HG02973 (cell line): ENCODE data around the gene SLC4A2.

Source experiments
- ATAC-seq: cut with Tn5 transposase; IDR thresholded peaks from one replicate; pipeline ENCODE4 v1.9.1; 2021; ENCODE audit warnings: moderate library complexity; ENCODE audit not compliant: unreplicated experiment

The SLC4A2 gene

DNA sequence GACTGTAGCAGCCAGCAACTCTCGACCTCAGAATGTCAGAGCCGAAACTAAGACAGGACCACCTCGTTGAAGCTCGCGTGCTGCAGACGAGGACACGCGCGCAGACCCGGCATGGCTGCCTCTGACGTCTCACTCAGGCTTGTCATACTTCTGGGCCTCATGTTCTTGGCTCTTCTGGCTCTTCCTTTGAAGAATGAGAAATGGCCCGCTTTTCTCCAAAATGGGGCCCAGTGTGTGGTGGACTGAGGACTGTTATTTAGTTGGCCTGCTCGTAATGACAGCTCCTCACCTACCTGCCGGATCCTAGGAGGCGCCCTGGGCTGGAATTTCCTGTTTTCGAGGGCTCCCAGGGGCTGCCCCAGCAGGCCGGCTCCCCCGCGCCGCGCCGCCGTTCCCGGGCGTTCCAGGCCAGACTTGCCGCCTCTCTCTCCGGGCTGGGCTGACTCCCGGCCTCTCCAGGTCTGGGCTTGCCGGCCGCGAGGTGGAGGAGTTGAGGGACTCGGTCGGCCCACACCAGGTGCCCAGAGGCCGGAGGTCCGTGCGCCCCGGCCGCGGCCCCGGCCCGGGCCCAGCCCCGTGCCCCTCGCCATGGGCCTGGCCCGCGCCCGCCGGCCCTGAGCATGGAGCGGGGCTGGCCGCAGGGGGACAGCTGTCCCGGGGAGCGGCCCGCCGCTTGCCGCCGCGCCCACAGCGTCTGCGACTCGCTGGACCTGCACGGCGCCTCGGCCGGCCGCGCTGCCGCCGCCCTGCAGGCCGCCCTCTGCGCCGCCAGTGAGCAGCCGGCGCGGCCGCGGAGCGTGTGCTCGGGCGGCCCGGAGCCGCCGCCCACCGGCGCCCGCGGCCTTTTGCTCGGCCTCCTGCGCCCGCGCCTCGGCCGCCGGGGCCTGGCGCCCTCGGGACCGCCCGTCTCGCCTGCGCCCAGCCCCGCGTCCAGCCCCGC, 55.0 kb downstream of the SLC4A2 start:
- ATAC-seq = no peak

DNA sequence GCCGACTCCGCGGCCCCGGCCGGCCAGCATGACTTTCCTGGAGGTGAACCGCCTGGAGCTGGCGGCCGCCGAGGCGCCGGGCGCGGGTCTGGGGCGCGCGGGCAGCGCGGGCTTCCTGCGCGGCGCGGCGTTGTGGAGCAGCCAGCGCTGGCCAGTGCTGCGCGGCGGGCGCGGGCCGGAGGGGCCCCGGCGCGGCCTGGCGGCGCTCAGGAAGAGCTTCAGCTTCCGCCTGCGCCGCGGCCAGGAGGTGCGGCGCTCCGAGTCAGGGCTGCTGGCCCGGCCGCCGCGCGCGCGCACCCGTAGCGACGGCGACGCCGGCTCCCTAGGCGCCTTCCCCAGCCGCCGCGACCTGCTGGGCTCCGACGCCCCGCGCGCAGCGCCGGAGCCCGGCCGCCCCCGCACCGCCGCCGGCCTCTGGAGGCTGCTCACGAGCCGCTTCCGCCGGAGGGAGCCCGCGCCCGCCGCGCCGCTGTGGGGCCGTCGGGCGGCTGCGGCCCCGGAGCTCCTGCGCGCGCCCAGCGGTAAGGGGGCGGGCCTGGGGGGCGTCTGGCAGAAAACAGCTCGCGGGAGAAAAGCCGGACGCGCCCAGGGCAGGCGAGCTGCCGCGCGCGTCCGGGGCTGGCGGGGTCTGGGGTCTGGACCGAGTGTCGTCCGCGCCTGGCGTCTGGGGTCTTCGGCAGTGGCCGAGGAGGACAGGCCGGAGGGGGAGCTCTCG, 55.9 kb downstream of the SLC4A2 start:
- ATAC-seq = no peak

DNA sequence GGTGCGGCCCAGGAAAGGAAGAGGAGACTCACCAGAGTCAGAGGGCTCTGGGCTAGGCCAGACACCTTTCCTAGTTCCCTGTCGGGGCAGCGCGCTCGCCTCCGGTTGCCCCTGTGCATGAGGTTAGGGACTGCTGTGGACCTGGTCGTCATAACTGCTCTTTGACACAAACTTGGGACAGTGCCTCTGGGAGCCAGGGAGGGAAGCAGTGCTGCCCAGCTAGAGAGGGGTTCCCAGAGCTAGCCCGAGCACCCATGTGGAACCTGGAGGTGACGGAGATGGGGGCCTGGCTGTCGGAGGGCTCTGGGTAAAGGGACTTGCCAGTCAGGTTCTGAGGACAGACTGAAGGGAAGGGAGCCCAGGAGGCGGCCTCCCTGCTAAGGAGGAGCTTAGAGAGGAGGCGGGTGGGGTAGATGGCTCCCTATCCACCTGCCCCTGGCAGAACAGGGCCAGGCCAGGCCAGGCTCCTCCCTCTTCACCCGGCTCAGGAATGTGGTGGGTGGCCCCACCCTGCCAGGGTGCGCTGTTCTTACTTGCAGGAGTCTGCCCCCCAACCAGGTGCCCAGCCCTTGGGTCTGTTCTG, 56.5 kb downstream of the SLC4A2 start:
- ATAC-seq = no peak

DNA sequence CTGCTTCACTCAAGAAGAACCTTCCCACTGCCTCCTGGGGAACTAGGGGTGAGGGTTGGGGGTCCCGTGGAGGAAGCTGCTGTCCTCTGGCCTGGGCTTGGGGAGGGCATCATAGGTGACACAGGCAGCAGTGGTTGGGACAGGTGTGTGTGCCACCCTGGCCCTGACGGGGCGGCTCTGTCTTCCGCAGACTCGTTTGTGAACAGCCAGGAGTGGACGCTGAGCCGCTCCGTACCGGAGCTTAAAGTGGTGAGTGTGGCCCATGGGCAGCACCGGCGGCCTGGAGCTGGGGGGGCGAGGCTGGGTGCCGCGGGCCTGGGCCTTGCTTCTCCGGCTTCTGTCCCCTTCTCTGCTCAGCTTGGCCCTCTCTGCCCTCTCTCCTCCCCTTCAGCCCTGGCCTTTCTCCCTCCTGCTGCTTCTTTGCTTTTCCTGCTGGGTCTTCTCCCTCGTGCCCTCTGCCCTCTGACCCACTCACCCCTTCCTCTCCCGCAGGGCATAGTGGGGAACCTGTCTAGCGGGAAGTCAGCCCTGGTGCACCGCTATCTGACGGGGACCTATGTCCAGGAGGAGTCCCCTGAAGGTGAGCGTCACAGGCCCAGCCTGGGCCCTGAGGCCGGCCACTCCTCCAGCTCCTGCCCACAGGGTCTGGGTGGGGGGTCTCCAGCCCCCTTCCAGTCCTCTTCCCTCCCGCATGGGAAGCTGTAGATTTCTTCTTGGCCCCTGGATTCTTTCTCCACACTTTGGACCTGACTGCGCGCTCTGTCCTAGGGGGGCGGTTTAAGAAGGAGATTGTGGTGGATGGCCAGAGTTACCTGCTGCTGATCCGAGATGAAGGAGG, 57.4 kb downstream of the SLC4A2 start:
- ATAC-seq = no peak

DNA sequence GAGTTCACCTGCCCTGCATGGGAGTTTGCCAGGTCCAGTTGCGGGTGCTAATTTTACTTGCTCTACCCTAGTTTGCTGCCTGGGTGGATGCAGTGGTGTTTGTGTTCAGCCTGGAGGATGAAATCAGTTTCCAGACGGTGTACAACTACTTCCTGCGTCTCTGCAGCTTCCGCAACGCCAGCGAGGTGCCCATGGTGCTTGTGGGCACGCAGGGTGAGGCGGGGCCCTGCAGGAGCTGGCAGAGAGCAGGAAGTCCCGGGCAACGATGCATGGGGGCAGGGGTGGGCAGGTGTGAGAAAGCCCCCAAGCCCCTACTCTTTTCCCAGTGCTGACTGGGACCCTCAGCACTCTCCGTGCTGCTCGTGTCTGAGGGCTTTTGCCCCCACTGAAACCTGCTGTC, 58.2 kb downstream of the SLC4A2 start:
- ATAC-seq = no peak

DNA sequence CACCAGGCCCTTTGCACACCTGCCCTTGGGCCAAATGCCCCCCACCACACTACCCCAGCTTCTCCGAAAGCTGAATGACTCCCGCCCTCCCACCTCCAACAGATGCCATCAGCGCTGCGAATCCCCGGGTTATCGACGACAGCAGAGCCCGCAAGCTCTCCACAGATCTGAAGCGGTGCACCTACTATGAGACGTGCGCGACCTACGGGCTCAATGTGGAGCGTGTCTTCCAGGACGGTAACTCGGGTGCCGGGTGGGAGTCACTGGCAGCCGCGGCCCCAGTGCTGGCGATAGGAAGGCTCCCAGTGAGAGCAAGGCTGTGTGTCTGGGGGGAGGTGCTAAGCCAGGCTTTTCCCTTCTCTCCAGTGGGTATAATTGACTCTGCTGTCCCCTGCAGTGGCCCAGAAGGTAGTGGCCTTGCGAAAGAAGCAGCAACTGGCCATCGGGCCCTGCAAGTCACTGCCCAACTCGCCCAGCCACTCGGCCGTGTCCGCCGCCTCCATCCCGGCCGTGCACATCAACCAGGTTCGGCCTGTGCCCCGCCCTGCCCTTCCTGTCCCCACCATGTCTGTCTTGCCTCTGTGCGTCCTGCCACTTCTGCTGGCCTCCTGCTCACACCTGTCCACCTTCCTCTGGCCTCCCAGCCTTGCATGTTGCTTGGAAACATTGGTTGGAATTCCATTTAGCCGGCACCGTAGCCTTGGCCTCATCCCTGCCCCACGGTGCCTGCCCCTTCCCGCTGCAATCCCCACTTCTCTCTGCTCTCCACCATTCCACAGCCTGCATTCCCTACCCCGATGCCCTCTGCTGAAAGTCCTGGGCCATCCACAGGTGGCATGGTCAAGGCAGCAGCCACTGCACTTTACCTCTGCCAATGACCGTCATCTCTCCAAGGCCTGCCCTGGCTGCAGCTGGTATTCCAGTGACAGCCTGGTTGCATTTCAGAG, 59.0 kb downstream of the SLC4A2 start:
- no peak for ATAC-seq

DNA sequence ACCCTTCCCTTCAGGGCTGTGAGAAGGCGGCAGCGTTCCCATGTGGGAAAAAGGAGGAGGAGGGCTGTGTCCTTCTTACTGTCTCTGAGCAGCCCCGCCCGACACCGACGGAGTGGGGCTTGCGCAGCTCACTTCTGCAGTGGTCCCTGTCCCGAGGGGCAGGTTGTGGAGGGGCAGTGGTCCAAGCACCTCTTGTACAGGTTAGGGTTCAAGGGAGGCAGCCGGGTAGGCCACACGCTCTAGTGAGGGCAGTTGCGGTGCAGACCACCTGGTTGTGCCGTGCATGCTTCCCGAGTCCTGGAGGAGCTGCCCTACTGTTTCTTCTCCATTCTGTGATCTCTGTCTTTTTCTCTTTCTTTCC, 59.6 kb downstream of the SLC4A2 start:
- ATAC-seq = no peak

DNA sequence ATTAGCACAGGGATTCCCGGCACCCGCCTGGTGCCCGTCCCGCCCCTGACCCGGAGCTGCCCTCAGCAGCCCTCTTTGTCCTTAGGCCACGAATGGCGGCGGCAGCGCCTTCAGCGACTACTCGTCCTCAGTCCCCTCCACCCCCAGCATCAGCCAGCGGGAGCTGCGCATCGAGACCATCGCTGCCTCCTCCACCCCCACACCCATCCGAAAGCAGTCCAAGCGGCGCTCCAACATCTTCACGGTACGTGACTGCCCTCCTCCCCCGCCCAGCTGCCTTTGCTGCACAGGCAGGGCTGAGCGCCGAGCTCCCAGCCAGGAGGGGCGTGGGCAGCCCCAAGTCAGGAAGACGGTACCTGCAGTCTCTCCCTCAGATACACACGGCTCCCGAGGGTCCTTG, 60.5 kb downstream of the SLC4A2 start:
- ATAC-seq = no peak

DNA sequence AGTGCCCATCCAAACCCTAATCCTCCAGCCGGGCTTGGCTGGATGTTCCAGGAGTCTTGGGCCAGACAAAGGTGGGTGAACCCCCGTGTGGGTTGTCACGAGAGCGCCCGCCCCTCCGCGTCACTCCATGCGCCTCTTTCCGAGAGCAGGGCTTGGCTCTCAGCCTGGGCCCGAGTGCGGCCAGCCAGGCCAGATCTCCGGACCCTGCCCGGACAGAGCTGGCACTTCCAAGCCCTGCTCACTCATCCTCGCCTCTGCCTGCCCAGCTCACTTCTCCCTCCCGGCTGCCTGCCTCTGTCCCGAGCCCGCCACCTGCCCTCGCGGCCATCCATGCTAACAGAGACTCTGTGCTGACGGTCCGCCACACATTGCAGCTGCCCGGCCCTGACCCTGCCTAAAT, 61.5 kb downstream of the SLC4A2 start:
- no peak for ATAC-seq

DNA sequence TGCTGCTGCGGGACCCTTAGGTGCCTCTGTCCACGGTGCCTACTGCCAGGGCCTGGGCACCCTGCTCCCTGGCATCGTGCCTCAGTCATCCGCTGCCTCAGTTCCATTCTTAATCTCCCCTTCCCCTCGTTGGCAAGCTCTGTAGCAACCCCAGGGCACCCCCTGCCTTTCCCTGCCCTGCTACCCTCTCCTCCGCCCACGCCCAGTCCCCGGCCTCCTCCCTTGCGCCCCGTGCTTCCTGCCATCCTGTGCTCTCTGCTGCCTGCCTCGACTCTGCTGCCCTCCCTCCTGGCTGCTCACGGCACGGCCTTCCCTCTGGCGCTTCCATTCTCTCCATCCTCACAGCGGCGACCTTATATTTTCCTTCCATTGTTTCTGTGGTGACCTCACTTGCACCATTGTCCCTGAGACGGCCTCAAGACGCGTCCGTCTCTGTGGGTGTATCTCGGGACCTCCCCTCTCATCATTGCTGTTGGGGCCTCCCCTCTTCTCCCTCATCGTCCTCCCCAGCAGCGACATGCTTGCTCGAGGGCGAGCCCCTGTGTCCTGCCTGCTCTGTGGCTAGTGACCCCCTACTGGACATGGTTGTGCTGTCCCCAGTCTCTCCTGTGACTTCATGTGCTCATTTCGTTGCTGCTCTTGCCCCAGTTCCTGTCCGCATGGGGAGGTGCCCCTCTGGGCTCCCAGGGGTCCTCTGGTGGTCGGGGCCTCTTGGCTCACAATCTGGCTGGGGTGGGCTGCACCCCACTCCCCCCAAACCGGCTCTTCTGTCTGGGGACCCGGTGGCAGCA, 62.2 kb downstream of the SLC4A2 start:
- ATAC-seq = no peak

DNA sequence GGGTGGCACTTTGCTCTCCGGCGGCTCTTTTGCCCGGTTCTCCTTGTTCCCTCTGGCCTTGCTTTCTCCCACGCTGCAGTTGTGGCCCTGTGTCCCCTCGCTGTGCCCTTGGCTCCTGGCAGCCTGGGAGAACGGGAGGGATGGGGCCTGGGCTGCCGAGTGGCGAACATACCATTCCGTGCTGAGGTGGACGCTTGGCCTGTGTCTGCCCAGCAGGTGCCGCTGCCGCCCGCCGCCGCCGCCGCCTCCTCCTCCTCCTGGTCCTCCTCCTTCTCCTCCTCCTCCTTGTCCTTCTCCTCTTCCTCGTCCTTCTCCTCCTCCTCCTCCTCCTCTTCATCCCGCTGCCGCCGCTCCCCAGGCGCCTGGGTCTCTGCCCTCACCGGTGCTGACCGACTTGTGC, 62.9 kb downstream of the SLC4A2 start:
- no peak for ATAC-seq

DNA sequence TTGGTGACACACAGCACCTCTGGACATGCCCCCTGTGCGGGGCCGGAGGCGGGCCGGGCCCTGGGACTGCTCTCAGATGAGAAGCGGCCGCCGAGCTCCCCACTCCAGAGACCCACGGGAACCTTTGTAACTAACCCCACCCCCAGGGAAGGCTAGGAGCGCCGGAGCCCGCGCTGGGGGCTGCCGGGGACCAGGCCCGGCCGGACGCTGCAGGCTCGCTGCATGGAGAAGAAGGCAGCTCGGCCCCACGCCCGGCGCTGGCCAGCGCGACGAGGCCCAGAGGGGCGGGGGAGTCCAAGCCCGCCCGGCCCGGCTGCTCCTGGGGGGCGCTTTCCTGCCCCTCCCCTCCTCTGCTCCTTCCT, 63.4 kb downstream of the SLC4A2 start:
- ATAC-seq = no peak

DNA sequence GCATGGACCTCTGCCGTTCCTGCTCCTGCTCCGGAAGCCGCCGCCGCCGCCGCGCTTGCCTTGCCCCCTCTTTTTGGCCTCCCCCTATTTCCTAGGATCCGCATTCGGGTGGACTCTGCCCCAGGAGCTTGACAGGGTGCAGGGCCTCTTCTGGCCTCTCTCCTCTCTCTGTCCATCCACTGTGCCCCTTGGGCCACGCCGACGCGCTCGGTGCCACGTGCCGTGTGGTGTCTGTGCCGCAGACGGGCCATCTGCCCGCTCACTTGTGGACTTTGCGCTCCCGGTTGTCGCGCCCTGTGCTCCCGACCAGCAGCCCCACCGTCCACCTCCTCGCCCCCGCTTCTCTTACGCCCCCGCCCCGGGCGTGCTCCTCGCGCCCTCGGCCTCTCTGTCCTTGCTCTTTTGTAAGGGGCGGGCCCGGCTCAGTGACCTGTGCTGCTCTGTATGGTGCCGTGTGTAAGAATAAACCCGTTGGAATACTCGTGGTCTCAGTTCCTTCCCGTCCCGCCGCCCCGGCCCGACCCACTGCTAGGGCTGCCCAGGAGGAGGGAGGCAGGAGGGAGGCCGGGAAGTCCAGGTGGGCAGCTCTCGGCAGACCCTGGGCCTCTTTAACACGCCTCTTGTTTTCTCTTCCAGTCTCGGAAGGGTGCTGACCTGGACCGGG, 63.9 kb downstream of the SLC4A2 start:
- no peak for ATAC-seq

DNA sequence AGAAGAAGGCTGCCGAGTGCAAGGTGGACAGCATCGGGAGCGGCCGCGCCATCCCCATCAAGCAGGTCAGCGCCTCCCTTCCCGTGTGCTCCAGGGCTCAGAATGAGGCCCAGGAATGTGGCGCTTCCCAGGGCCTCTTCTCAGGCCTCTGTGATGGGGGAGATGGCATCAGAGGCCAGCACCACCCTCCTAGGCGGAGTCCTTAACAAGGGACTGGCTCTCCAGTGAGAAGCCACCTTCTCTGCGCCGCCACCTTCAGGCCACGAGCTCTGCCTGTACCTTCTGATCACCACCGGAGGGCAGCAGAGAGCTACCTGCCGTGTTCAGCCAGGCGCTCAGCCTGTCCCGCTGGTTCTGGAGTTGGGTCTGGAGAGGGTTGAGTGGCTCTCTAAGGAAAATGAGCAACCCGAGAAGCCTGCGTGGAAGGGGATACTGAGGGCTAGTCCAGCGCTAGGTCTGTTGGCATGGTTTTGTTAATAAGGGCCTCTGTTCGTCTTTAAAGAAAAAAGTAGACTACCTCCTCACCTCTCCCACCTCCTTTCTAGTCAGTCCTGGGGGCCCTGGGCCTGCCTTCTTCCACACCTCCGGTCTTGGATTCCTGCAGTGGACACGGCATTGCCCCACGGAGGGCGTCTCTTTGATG, 64.6 kb downstream of the SLC4A2 start:
- no peak for ATAC-seq

DNA sequence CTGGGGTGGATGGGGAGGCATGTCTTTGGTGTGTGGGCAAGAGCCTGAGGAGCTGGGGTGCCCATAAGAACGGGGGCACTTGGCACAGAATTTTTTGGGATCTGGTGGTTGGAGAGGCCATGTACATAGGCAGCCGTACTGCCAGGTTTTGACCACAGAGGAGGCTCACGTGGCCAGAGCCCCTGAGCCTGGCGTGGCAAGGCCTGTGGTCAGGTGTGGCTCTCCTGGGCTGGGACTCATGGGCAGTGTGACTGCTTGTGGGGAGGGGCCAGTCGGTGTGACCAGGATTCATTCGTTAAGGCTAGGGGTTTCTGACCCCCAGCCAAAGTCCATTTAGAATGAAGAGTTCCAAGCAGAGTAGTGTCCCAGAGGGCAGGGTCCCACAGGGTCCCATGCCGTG, 65.1 kb downstream of the SLC4A2 start:
- no peak for ATAC-seq

DNA sequence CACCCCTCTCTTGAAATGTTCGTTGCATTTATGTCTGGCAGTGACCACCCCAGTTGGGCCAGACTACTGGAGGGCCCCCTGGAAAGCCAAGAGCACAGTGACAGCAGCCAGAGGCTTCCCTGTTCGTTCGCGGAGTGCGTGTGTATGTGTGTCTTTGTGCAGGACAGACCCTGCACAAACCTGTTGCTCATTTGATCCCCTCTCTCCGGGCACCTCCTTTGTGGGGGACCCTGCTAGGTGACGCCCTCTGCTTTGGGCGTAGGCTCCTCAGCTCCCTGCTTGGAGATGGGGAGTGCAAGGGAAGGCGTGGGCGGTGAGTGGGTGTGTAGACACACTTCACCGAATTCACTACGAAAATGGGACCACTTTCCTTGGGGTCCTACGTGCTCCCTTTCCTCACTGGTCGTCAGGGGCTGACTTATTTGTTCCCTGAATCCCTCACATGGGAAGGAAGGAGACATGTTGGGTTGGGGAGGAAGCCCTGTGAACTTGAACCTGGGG, 65.6 kb downstream of the SLC4A2 start:
- no peak for ATAC-seq

DNA sequence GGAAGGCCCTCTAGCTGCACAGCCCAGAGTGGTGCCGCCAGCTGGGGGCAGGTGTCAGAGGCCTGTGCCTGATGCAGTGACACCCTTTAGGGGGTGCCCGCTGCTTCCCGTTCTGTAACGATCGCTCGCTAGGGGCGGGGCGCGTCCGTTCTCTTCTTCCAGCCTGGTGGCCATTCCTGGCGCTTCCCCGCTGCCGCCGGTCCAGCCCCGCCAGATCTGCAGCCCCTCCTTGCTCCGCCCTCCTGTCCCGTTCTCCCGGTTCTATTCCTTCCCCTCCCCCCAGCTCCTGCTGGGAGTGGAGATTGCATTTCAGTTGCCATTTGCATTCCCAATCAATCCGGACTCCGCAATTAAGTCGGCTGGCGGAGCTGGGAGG, 66.1 kb downstream of the SLC4A2 start:
- ATAC-seq = no peak

DNA sequence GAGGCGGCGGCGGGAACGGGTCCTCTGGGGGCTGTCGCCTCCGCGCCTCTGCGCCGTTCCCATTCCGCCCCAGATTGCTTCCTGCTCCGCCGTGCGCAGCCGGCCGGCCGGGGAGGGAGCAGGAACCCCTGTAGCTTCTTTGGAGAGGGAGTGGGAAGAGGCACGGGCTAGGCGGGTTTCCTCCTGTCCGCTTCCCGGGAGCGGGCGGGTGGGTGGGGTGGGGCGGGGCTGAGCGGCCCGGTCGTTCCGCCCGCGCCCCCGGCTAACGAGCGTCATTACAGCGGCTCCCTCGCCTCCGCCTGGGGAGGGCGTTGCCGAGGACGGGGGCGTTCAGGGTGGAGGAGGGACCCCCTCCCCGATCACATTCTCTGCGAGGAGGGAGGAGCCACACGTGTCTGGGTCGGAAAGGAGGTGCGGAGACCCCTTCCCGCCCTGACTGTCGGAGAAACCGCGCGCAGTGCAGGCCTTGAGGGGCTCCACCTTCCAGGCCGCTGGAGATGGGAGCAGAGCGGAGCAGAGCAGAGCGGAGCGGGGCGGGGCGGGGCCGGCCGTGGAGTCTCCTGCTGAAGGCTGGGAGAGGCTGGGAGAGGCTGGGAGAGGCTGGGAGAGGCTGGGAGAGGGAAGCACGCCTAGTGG, 66.6 kb downstream of the SLC4A2 start:
- no peak for ATAC-seq
